ENCODE measurements around the gene RAI14.

- TF ChIP-seq CTCF (IDR thresholded peaks at IDR 0.05), result no peak
- TF ChIP-seq POLR2A (IDR thresholded peaks at IDR 0.05), result no peak
Observed at GRCh38 chr5:34628373-34628772, 27.8 kb upstream of the RAI14 start.

All from body of pancreas (tissue), 4 donors.